Osteocyte (in vitro differentiated cells): ENCODE data around the gene C16orf87. TPM values are rescaled to one million over a fixed set of nuclear protein-coding genes. Genes with fewer than 3 reads are reported as not detected.

ENCODE experiments used
- DNase-seq: peaks from one replicate; pipeline ENCODE4 v3.0.0; 2021; ENCODE audit warnings: mixed read lengths; ENCODE audit not compliant: unreplicated experiment; ENCODE audit errors: extremely low spot score
- H3K27ac Mint-ChIP-seq: one replicate; pipeline ENCODE4 v1.8.0; 2021; ENCODE audit warnings: mild to moderate bottlenecking, mixed read lengths; ENCODE audit not compliant: unreplicated experiment
- H3K27me3 Mint-ChIP-seq: one replicate; pipeline ENCODE4 v1.8.0; 2021; ENCODE audit warnings: mixed read lengths; ENCODE audit not compliant: unreplicated experiment
- H3K36me3 Mint-ChIP-seq: one replicate; pipeline ENCODE4 v1.8.0; 2021; ENCODE audit warnings: mixed read lengths; ENCODE audit not compliant: unreplicated experiment
- H3K4me1 Mint-ChIP-seq: one replicate; pipeline ENCODE4 v1.8.0; 2021; ENCODE audit warnings: mixed read lengths; ENCODE audit not compliant: unreplicated experiment
- H3K4me3 Mint-ChIP-seq: one replicate; pipeline ENCODE4 v1.8.0; 2021; ENCODE audit warnings: mild to moderate bottlenecking, moderate library complexity, mixed read lengths; ENCODE audit not compliant: unreplicated experiment
- H3K9me3 Mint-ChIP-seq: one replicate; pipeline ENCODE4 v1.8.0; 2021; ENCODE audit warnings: mixed read lengths; ENCODE audit not compliant: unreplicated experiment
- CTCF ChIP-seq: fragments of 200-600 bp; sonication (generic); IDR thresholded peaks from 2 replicates; pipeline ENCODE4 v1.5.0; 2021; ENCODE audit warnings: antibody characterized with exemption, mild to moderate bottlenecking, moderate library complexity
- total RNA-seq: library from RNA; stranded (reverse); gene quantifications from 2 replicates; pipeline ENCODE4 v1.2.1, GENCODE V29; 2021

The C16orf87 gene
- total RNA-seq, 1 donor from 2014 or later, result 14.5 TPM

- no peak overlapping the region for H3K4me3 Mint-ChIP-seq
- peaks cover 3% of the 10 kb centered on the region for H3K27me3 Mint-ChIP-seq
- DNase-seq, result no peak
- no peaks in the 10 kb centered on the region for H3K36me3 Mint-ChIP-seq
- no peak overlapping the region for H3K27ac Mint-ChIP-seq
- H3K9me3 Mint-ChIP-seq, result no peaks in the 10 kb centered on the region
- peaks cover 2% of the 10 kb centered on the region for H3K4me1 Mint-ChIP-seq
- TF ChIP-seq CTCF, result no peak
Measured at GRCh38 chr16:46866286-46866685, 35.3 kb upstream of the C16orf87 start.

- no peak overlapping the region for H3K27ac Mint-ChIP-seq
Measured at GRCh38 chr16:46862555-46863447, 31.8 kb upstream of the C16orf87 start.

GRCh38 chr16:46859719-46860152, 28.8 kb upstream of the C16orf87 start:
- no peak for DNase-seq
- no peak overlapping the region for H3K27ac Mint-ChIP-seq
- peaks cover 12% of the 10 kb centered on the region for H3K4me1 Mint-ChIP-seq
- TF ChIP-seq CTCF, result no peak
- H3K27me3 Mint-ChIP-seq, result peaks cover 3% of the 10 kb centered on the region
- H3K36me3 Mint-ChIP-seq, result no peaks in the 10 kb centered on the region
- no peaks in the 10 kb centered on the region for H3K9me3 Mint-ChIP-seq
- no peak overlapping the region for H3K4me3 Mint-ChIP-seq

More at GRCh38 chr16:46862555-46863447, 31.8 kb upstream of the C16orf87 start:
- H3K4me3 Mint-ChIP-seq, result no peak overlapping the region
- H3K36me3 Mint-ChIP-seq, result no peaks in the 10 kb centered on the region
- no peaks in the 10 kb centered on the region for H3K9me3 Mint-ChIP-seq
- peaks cover 12% of the 10 kb centered on the region for H3K4me1 Mint-ChIP-seq
- no peak for TF ChIP-seq CTCF
- no peak for DNase-seq
- H3K27me3 Mint-ChIP-seq, result no peaks in the 10 kb centered on the region

GRCh38 chr16:46858151-46858550, 27.2 kb upstream of the C16orf87 start:
- Mint-ChIP-seq H3K9me3 (no peaks in the 10 kb centered on the region), H3K4me3 (no peak overlapping the region), H3K27ac (no peak overlapping the region), H3K27me3 (peaks cover 3% of the 10 kb centered on the region), H3K4me1 (peaks cover 10% of the 10 kb centered on the region), H3K36me3 (no peaks in the 10 kb centered on the region)
- DNase-seq, result no peak
- no peak for TF ChIP-seq CTCF

- no peak for DNase-seq
- H3K36me3 Mint-ChIP-seq, result no peaks in the 10 kb centered on the region
- TF ChIP-seq CTCF, result peak; percentile 43
- peaks cover 3% of the 10 kb centered on the region for H3K27me3 Mint-ChIP-seq
- H3K4me3 Mint-ChIP-seq, result no peak overlapping the region
- peaks cover 10% of the 10 kb centered on the region for H3K4me1 Mint-ChIP-seq
- no peaks in the 10 kb centered on the region for H3K9me3 Mint-ChIP-seq
- H3K27ac Mint-ChIP-seq, result no peak overlapping the region
Measured at GRCh38 chr16:46857368-46857945, 26.5 kb upstream of the C16orf87 start.
